SK-MEL-5 (cell line): ENCODE results near the gene SPIRE1. TPM values are rescaled to one million over a fixed set of nuclear protein-coding genes. Genes with fewer than 3 reads are reported as not detected.

Experiments used
- DNase-seq: peaks from one replicate; pipeline ENCODE4 v3.0.0-alpha.2; 2016; ENCODE audit warnings: low read depth, low spot score
- in situ Hi-C: cut with HindIII; loops from 2 replicates; pipeline ENCODE4 v1.10.0; 2016; ENCODE audit warnings: low sequenced_read_pairs, high pct_unique_total_duplicates, low pct_unique_long_range_greater_than_20kb
- small RNA-seq, 2 experiments: library from RNA; depleted of rRNA; stranded (forward); fragments of <200 nt; gene quantifications; one replicate each; pipeline ENCODE3, GENCODE V24; 2014
- total RNA-seq: library from RNA; depleted of rRNA; stranded (reverse); fragments of >200 nt; shearing (Covaris generic); gene quantifications from 2 replicates; pipeline ENCODE4 v1.2.3, GENCODE V29; 2014; rRNA removed

The SPIRE1 gene
- total RNA-seq, 1 experiment from 2014 or later, result 59.3 TPM

GRCh38 chr18:12397254-12397653 lies 260.7 kb downstream of the SPIRE1 start:
- DNase-seq, result no peak
- in situ Hi-C loops, result no loop called here

Small RNA genes within 50 kb of the gene (small RNA-seq; reads per million reads assigned to genes)
- 0 reads per million in 2 experiments for gene RNU7-129P

Other genes starting within 250 kb of the SPIRE1 start
- 9.0 and 12.6 TPM in 2 replicates for gene CEP76, start 44.6 kb upstream of the SPIRE1 start, total RNA-seq
- 99.7 and 116 TPM in 2 replicates for gene PSMG2, start 44.9 kb upstream of the SPIRE1 start, total RNA-seq
- gene PTPN2, start 226.1 kb upstream of the SPIRE1 start, total RNA-seq, result 31.1 and 39.6 TPM in 2 replicates